SK-N-SH (cell line): ENCODE data around the gene MAS1L. TPM values are rescaled to one million over a fixed set of nuclear protein-coding genes. Genes with fewer than 3 reads are reported as not detected.

ENCODE experiments used
- CTCF ChIA-PET: fragments of 300-600, 350-600 bp; formaldehyde crosslinking; extraction: SDS; loops from one replicate; lab custom pipeline; 2021; lab: Yijun Ruan, JAX
- POLR2A ChIA-PET: fragments of 350-600 bp; sonication (Branson Sonifier 250); formaldehyde crosslinking; extraction: SDS; loops from one replicate; lab custom pipeline; 2020; ENCODE audit warnings: antibody characterized with exemption, inconsistent platforms; lab: Yijun Ruan, JAX
- DNase-seq: peaks from one replicate; pipeline ENCODE4 v3.0.0; 2012
- H2AFZ ChIP-seq: fragments of 200-600 bp; sonication (generic); 2 replicates; pipeline ENCODE4 v1.8.1; 2016; ENCODE audit warnings: antibody characterized with exemption, mild to moderate bottlenecking, low read depth
- H3F3A ChIP-seq: fragments of 200-600 bp; sonication (generic); replicated peaks from 2 replicates; pipeline ENCODE3; 2016; ENCODE audit warnings: antibody characterized with exemption, mild to moderate bottlenecking; ENCODE audit not compliant: insufficient read depth
- H3K27ac ChIP-seq, 2 experiments: fragments of 200-500 bp in 1 of 2; fragments of 200-600 bp in 1 of 2; sonication (Bioruptor generic) in 1 of 2; sonication (generic), shearing (Covaris generic) in 1 of 2; 2 replicates each; pipeline versions ENCODE4 v1.5.1 to v1.6.1; 2014 to 2016; ENCODE audit warnings: low read depth in 2 of 2, inconsistent platforms in 1 of 2, low read length in 1 of 2, mild to moderate bottlenecking in 1 of 2, mixed read lengths in 1 of 2
- H3K27me3 ChIP-seq: fragments of 200-600 bp; sonication (generic), shearing (Covaris generic); 2 replicates; pipeline ENCODE4 v1.6.1; 2016; ENCODE audit warnings: mixed run types; ENCODE audit not compliant: insufficient read depth
- H3K36me3 ChIP-seq, 2 experiments: fragments of 200-500 bp in 1 of 2; fragments of 200-600 bp in 1 of 2; sonication (Bioruptor generic) in 1 of 2; sonication (generic) in 1 of 2; replicated peaks in 1 of 2; 2 replicates each; pipeline versions ENCODE3 to v1.5.1; 2014 to 2016; ENCODE audit warnings: low read length in 1 of 2, mild to moderate bottlenecking in 1 of 2; ENCODE audit not compliant: insufficient read depth in 2 of 2, control insufficient read depth in 1 of 2
- H3K4me1 ChIP-seq, 2 experiments: fragments of 200-500 bp in 1 of 2; fragments of 200-600 bp in 1 of 2; sonication (Bioruptor generic) in 1 of 2; sonication (generic), shearing (Covaris generic) in 1 of 2; 2 replicates each; pipeline versions ENCODE4 v1.5.1 to v1.6.1; 2014 to 2016; ENCODE audit warnings: low read depth in 1 of 2, low read length in 1 of 2, mixed run types in 1 of 2; ENCODE audit not compliant: insufficient read depth in 2 of 2, control insufficient read depth in 1 of 2
- H3K4me2 ChIP-seq: fragments of 200-600 bp; sonication (generic), shearing (Covaris generic); 2 replicates; pipeline ENCODE4 v1.6.1; 2017; ENCODE audit warnings: mixed run types
- H3K4me3 ChIP-seq, 2 experiments: fragments of 200-500 bp in 1 of 2; fragments of 200-600 bp in 1 of 2; sonication (Bioruptor generic) in 1 of 2; sonication (generic), shearing (Covaris generic) in 1 of 2; 2 replicates each; pipeline versions ENCODE4 v1.5.1 to v1.8.1; 2014 to 2016; ENCODE audit warnings: low read depth in 2 of 2, inconsistent platforms in 1 of 2, low read length in 1 of 2, mild to moderate bottlenecking in 1 of 2, mixed read lengths in 1 of 2, moderate library complexity in 1 of 2
- H3K79me2 ChIP-seq: fragments of 200-600 bp; sonication (generic); 2 replicates; pipeline ENCODE4 v1.8.1; 2017; ENCODE audit warnings: mild to moderate bottlenecking; ENCODE audit not compliant: insufficient read depth
- H3K9ac ChIP-seq: fragments of 200-600 bp; sonication (generic); 2 replicates; pipeline ENCODE4 v1.6.1; 2017; ENCODE audit warnings: mixed run types
- H3K9me2 ChIP-seq: fragments of 200-600 bp; sonication (generic); 2 replicates; pipeline ENCODE4 v1.6.1; 2017; ENCODE audit warnings: mixed run types
- H3K9me3 ChIP-seq: fragments of 200-600 bp; sonication (generic); 2 replicates; pipeline ENCODE4 v1.6.1; 2017; ENCODE audit warnings: mixed run types, mild to moderate bottlenecking, moderate library complexity
- H4K20me1 ChIP-seq: fragments of 200-600 bp; sonication (generic); 2 replicates; pipeline ENCODE4 v1.6.1; 2017; ENCODE audit warnings: mild to moderate bottlenecking, mixed run types; ENCODE audit not compliant: insufficient read depth
- CHD2 ChIP-seq: fragments of 150-350 bp; IDR thresholded peaks from 2 replicates; pipeline ENCODE4 v1.6.1; 2018; ENCODE audit warnings: low read length; ENCODE audit not compliant: partially characterized antibody
- EP300 ChIP-seq, 2 experiments: IDR thresholded peaks; 2 replicates each; pipeline versions ENCODE4 v1.4.0 to v1.6.1; 2012; ENCODE audit warnings: borderline replicate concordance in 1 of 2, low read depth in 1 of 2, low read length in 1 of 2
- FOSL2 ChIP-seq: IDR thresholded peaks from 2 replicates; pipeline ENCODE4 v1.4.0; 2012; ENCODE audit warnings: low read depth, mild to moderate bottlenecking, moderate library complexity, borderline replicate concordance
- FOXM1 ChIP-seq: IDR thresholded peaks from 2 replicates; pipeline ENCODE4 v1.4.0; 2012; ENCODE audit warnings: low read depth, mild to moderate bottlenecking
- GATA2 ChIP-seq: sonication (generic); formaldehyde crosslinking; IDR thresholded peaks from 2 replicates; pipeline ENCODE4 v1.5.0; 2020; ENCODE audit warnings: mild to moderate bottlenecking, missing genetic modification reagents
- IRF3 ChIP-seq: fragments of 150-350 bp; IDR thresholded peaks from 2 replicates; pipeline ENCODE4 v1.6.1; 2016; ENCODE audit warnings: mild to moderate bottlenecking, low read depth, low read length
- JUND ChIP-seq: IDR thresholded peaks from 2 replicates; pipeline ENCODE4 v1.4.0; 2012
- MXI1 ChIP-seq: IDR thresholded peaks from 2 replicates; pipeline ENCODE4 v1.6.1; 2012; ENCODE audit warnings: mild to moderate bottlenecking, low read depth, low read length, improper control_type of control experiment
- NFIC ChIP-seq: IDR thresholded peaks from 2 replicates; pipeline ENCODE4 v1.4.0; 2012; ENCODE audit warnings: borderline replicate concordance
- NRF1 ChIP-seq: IDR thresholded peaks from 2 replicates; pipeline ENCODE4 v1.6.1; 2012; ENCODE audit warnings: low read depth, mild to moderate bottlenecking, low read length
- RFX5 ChIP-seq: IDR thresholded peaks from 2 replicates; pipeline ENCODE4 v1.6.1; 2012; ENCODE audit warnings: mild to moderate bottlenecking, improper control_type of control experiment, low read length
- SIN3A ChIP-seq: IDR thresholded peaks from 2 replicates; pipeline ENCODE4 v1.6.1; 2012; ENCODE audit warnings: low read depth, mild to moderate bottlenecking, low read length, moderate library complexity, borderline replicate concordance
- SMC3 ChIP-seq: IDR thresholded peaks from 2 replicates; pipeline ENCODE4 v1.6.1; 2012; ENCODE audit warnings: low read depth, low read length, improper control_type of control experiment
- TAF1 ChIP-seq: IDR thresholded peaks from 2 replicates; pipeline ENCODE4 v1.6.1; 2012; ENCODE audit warnings: low read depth, mild to moderate bottlenecking, low read length, moderate library complexity, borderline replicate concordance
- TCF12 ChIP-seq: IDR thresholded peaks from 2 replicates; pipeline ENCODE4 v1.4.0; 2012
- TEAD4 ChIP-seq: IDR thresholded peaks from 2 replicates; pipeline ENCODE4 v1.4.0; 2012; ENCODE audit warnings: mild to moderate bottlenecking, borderline replicate concordance; ENCODE audit not compliant: insufficient read depth
- ZBTB33 ChIP-seq: IDR thresholded peaks from 2 replicates; pipeline ENCODE4 v1.4.0; 2012; ENCODE audit warnings: low read depth, borderline replicate concordance
- WGBS: methylation state at CpG from one replicate; pipeline ENCODE4 v1.1.6; 2017; ENCODE audit warnings: low lambda C conversion rate; 5-methylcytosine and 5-hydroxymethylcytosine counted together
- polyA plus RNA-seq, 3 experiments: library from polyadenylated mRNA; depleted of rRNA; stranded (reverse); fragments of >200 nt; gene quantifications; 2 replicates each; pipeline ENCODE4 v1.2.3, GENCODE V29; 2012
- TF ChIP-seq, protein P1 (sequence below): IDR thresholded peaks from 2 replicates; pipeline ENCODE4; 2012

MAS1L gene
- polyA plus RNA-seq, 1 of the 3 experiments (the other 2 are of a cell fraction), result not detected

DNA sequence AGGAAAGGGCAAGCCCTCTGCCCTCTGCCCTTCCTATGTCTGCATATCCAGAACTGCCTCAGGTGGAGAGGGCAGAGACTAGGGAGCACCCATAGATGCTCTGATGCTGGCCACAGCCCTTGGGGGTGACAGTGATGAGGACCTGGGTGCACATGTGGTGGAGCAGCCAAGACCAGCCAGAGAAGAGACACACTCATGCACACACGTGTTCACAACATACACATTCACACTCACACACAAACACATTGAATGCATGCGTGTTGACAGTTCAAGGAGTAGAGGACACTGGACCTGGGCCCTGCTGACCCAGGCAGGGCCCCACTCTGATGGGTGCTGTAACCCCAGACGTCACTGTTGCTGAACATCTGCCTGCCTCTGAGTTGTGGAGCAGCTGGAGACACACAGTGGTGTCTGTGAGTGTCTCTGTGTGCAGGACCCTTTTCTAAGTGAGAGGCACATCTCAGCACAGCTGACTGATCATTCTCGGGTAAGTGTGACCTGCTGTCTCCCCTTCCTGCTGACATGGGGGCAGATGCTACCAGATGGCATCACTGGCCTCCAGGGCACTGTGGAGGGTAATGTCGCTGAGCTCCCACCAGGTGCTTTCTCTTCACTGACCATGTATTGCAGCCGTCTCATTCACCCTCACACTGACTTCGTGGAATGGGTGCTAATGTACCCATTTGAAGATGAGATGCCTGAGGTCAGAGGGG is 30.1 kb upstream of the MAS1L start (continued):
- TF ChIP-seq ZBTB33 (no peak), SMC3 (no peak)

- no peak overlapping the region for H3K27ac ChIP-seq
- H3K9ac ChIP-seq, result no peak overlapping the region
- H4K20me1 ChIP-seq, result no peaks in the 10 kb centered on the region
- 0% methylated on average over 1 of the region's 1 CpG for WGBS
- no peaks in the 10 kb centered on the region for H3K79me2 ChIP-seq
- no peaks in the 10 kb centered on the region for H3K36me3 ChIP-seq
- H3K9me2 ChIP-seq, result no peaks in the 10 kb centered on the region
- no peak for DNase-seq
- no peak overlapping the region for H3K4me2 ChIP-seq
- no peaks in the 10 kb centered on the region for H3K9me3 ChIP-seq
- no peak for TF ChIP-seq FOXM1
- no peak for TF ChIP-seq RFX5
- no peak for TF ChIP-seq TAF1
- no peak for TF ChIP-seq TEAD4
- TF ChIP-seq SMC3, result no peak
- no peak for TF ChIP-seq JUND
- TF ChIP-seq MXI1, result no peak
- ChIA-PET POLR2A (no interaction called here), CTCF (no interaction called here)
- H2AFZ ChIP-seq, result no peak overlapping the region
- no peaks in the 10 kb centered on the region for H3K4me1 ChIP-seq
- no peaks in the 10 kb centered on the region for H3F3A ChIP-seq
- H3K4me3 ChIP-seq, result no peak overlapping the region
- H3K27me3 ChIP-seq, result peaks cover 22% of the 10 kb centered on the region; the same call in 1 of the 2 replicates
Observed at GRCh38 chr6:29517245-29517644, 29.5 kb upstream of the MAS1L start.

DNA sequence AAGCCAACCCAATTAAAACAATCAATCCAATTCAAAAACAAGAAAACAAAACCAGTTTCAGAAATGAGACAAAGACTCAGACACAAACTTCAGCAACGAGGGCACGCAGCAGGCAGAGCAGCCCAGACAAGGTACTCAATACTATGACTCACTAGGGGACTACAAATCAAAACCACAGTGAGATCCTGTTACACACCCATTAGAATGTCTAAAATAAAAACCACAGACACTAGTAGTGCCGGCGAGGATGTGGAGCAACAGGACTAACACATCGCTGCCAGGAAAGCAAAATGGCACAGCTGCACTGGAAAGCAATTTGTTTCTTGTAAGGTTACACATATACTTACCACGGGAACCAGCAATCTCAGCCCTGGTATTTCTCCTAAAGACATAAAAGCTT is 28.4 kb upstream of the MAS1L start:
- Histone ChIP-seq H3K79me2 (no peaks in the 10 kb centered on the region), H3F3A (no peaks in the 10 kb centered on the region), H3K9ac (no peak overlapping the region), H3K36me3 (no peaks in the 10 kb centered on the region), H3K4me1 (no peaks in the 10 kb centered on the region), H3K27ac (no peak overlapping the region), H3K9me3 (no peaks in the 10 kb centered on the region), H3K9me2 (no peaks in the 10 kb centered on the region), H2AFZ (no peak overlapping the region), H3K4me2 (no peak overlapping the region), H3K4me3 (no peak overlapping the region), H3K27me3 (peaks cover 20% of the 10 kb centered on the region; the same call in 1 of the 2 replicates), H4K20me1 (no peaks in the 10 kb centered on the region)
- 6% methylated on average over 6 of the region's 6 CpGs for WGBS
- TF ChIP-seq CHD2, result no peak
- TF ChIP-seq FOXM1, result no peak
- TF ChIP-seq NRF1, result no peak
- TF ChIP-seq IRF3, result no peak
- TF ChIP-seq NFIC, result 0 out of 2 replicates have a peak, but pooled peaks have one; percentile 14
- TF ChIP-seq, protein P1, sequence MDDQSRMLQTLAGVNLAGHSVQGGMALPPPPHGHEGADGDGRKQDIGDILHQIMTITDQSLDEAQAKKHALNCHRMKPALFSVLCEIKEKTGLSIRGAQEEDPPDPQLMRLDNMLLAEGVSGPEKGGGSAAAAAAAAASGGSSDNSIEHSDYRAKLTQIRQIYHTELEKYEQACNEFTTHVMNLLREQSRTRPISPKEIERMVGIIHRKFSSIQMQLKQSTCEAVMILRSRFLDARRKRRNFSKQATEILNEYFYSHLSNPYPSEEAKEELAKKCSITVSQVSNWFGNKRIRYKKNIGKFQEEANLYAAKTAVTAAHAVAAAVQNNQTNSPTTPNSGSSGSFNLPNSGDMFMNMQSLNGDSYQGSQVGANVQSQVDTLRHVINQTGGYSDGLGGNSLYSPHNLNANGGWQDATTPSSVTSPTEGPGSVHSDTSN, result peak; percentile 49
- TF ChIP-seq SIN3A, result no peak
- TF ChIP-seq TCF12, result 0 out of 2 replicates have a peak, but pooled peaks have one; percentile 15
- peak; percentile 46; the same call in 1 of the 2 replicates for TF ChIP-seq FOSL2
- TF ChIP-seq EP300 (IDR thresholded peaks at IDR 0.05; ENCODE audit: borderline replicate concordance in 1 of 2, low read depth in 1 of 2, low read length in 1 of 2), result no peak
- TF ChIP-seq JUND, result peak; percentile 50
- TF ChIP-seq GATA2 (CRISPR knock-in tag), result no peak
- TF ChIP-seq ZBTB33, result no peak
- no peak for DNase-seq
- ChIA-PET POLR2A (no interaction called here), CTCF (no interaction called here)
